PC-9 (cell line): Measurements from ENCODE around the gene EIF5. TPM values are rescaled to one million over a fixed set of nuclear protein-coding genes. Genes with fewer than 3 reads are reported as not detected.

Experiments
- BruUV-seq: library from RNA; stranded (reverse); fragments of 400-500 nt; replicated peaks from 2 replicates; lab custom pipeline; 2021; lab: Mats Ljungman, UMichigan
- CTCF ChIA-PET: fragments of 300-600 bp; sonication (Branson Sonifier 250); formaldehyde crosslinking; loops from one replicate; lab custom pipeline; 2022; ENCODE audit warnings: antibody characterized with exemption; lab: Charles Lee
- POLR2A ChIA-PET: fragments of 300-600 bp; sonication (Branson Sonifier 250); formaldehyde crosslinking; loops from one replicate; lab custom pipeline; 2022; ENCODE audit warnings: antibody characterized with exemption; ENCODE audit not compliant: unreplicated experiment; lab: Charles Lee
- DNase-seq, 2 experiments: peaks; one replicate each; pipeline versions ENCODE4 v3.0.0 to v3.0.0-alpha.2; 2015 to 2022; ENCODE audit warnings: mixed read lengths in 1 of 2
- H2AFZ ChIP-seq: fragments of 200-600 bp; sonication (generic); 2 replicates; pipeline ENCODE4 v1.8.1; 2017; ENCODE audit warnings: antibody characterized with exemption
- H3F3A ChIP-seq: fragments of 200-600 bp; sonication (generic); 2 replicates; pipeline ENCODE4 v1.8.1; 2017; ENCODE audit warnings: antibody characterized with exemption, mild to moderate bottlenecking, low read depth; ENCODE audit not compliant: insufficient read depth
- H3K27ac ChIP-seq: fragments of 200-600 bp; sonication (generic); 2 replicates; pipeline ENCODE4 v1.6.1; 2016; ENCODE audit warnings: mixed run types
- H3K27me3 ChIP-seq: fragments of 200-600 bp; sonication (generic); 2 replicates; pipeline ENCODE4 v1.6.1; 2016; ENCODE audit warnings: low read depth, mixed run types; ENCODE audit not compliant: insufficient read depth
- H3K36me3 ChIP-seq: fragments of 200-600 bp; sonication (generic); 2 replicates; pipeline ENCODE4 v1.6.1; 2016; ENCODE audit warnings: low read depth, mixed run types
- H3K4me1 ChIP-seq: fragments of 200-600 bp; sonication (generic); replicated peaks from 2 replicates; pipeline ENCODE4 v1.6.1; 2016; ENCODE audit warnings: mixed run types; ENCODE audit not compliant: insufficient read depth
- H3K4me2 ChIP-seq: fragments of 200-600 bp; sonication (generic); 2 replicates; pipeline ENCODE4 v1.6.1; 2017; ENCODE audit warnings: mixed run types
- H3K4me3 ChIP-seq: fragments of 200-600 bp; sonication (generic); 2 replicates; pipeline ENCODE4 v1.6.1; 2016; ENCODE audit warnings: mixed run types
- H3K79me2 ChIP-seq: fragments of 200-600 bp; sonication (generic); 2 replicates; pipeline ENCODE4 v1.6.1; 2017; ENCODE audit warnings: low read depth, mixed run types
- H3K9me2 ChIP-seq: fragments of 200-600 bp; sonication (generic); 2 replicates; pipeline ENCODE4 v1.8.1; 2017; ENCODE audit warnings: mild to moderate bottlenecking; ENCODE audit not compliant: insufficient read depth
- H3K9me3 ChIP-seq: fragments of 200-600 bp; sonication (generic); 2 replicates; pipeline ENCODE4 v1.8.1; 2016; ENCODE audit warnings: low read depth; ENCODE audit not compliant: insufficient read depth
- H4K20me1 ChIP-seq: fragments of 200-600 bp; sonication (generic); 2 replicates; pipeline ENCODE4 v1.8.1; 2017; ENCODE audit not compliant: insufficient read depth
- EZH2 ChIP-seq: fragments of 200-600 bp; sonication (generic); IDR thresholded peaks from 2 replicates; pipeline ENCODE4 v1.8.0; 2017; ENCODE audit warnings: antibody characterized with exemption, low read depth
- intact Hi-C: fragments of 100-400 bp; cut with micrococcal nuclease; formaldehyde crosslinking; loops from one replicate; pipeline ENCODE4 v1.10.0; 2022; ENCODE audit not compliant: unreplicated experiment
- total RNA-seq: library from RNA; stranded (reverse); gene quantifications from 2 replicates; pipeline ENCODE4 v1.2.3, GENCODE V29; 2021
- TF ChIP-seq, protein P1 (sequence below): fragments of 200-600 bp; sonication (generic); conservative IDR thresholded peaks from 2 replicates; pipeline ENCODE4 v1.6.1; 2017; ENCODE audit warnings: mixed run types, antibody characterized with exemption, mild to moderate bottlenecking, moderate library complexity

EIF5 gene
- total RNA-seq, 1 experiment from 2014 or later = 330 TPM

DNA sequence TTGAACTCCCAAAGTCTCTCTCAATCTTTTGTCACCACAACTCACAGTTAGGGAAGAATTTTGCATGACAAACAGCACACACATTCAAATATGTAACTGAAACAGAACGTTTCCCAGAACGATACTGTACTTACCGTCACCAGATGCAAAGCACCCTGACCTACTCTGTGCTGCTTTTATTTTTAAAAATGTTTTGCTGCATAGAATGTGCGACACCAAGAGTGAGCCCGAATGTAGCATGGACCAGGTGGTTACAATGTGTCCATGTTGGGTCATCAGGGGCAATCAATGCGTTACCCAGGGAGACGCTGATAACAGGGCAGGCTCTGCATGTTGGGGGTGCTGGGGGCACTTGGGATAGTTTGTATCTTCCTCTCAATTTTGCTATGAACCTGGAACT is 14.6 kb upstream of the EIF5 start:
- no peaks in the 10 kb centered on the region for H3K9me3 ChIP-seq
- H3K27me3 ChIP-seq = no peaks in the 10 kb centered on the region
- H3K4me1 ChIP-seq = no peaks in the 10 kb centered on the region
- no peak for TF ChIP-seq EZH2
- TF ChIP-seq, protein P1, sequence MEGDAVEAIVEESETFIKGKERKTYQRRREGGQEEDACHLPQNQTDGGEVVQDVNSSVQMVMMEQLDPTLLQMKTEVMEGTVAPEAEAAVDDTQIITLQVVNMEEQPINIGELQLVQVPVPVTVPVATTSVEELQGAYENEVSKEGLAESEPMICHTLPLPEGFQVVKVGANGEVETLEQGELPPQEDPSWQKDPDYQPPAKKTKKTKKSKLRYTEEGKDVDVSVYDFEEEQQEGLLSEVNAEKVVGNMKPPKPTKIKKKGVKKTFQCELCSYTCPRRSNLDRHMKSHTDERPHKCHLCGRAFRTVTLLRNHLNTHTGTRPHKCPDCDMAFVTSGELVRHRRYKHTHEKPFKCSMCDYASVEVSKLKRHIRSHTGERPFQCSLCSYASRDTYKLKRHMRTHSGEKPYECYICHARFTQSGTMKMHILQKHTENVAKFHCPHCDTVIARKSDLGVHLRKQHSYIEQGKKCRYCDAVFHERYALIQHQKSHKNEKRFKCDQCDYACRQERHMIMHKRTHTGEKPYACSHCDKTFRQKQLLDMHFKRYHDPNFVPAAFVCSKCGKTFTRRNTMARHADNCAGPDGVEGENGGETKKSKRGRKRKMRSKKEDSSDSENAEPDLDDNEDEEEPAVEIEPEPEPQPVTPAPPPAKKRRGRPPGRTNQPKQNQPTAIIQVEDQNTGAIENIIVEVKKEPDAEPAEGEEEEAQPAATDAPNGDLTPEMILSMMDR = no peak
- H3K4me2 ChIP-seq = no peak overlapping the region
- H3K4me3 ChIP-seq = no peak overlapping the region
- H3K27ac ChIP-seq = no peak overlapping the region
- no peaks in the 10 kb centered on the region; the same call in 1 of the 2 replicates for H3F3A ChIP-seq
- POLR2A ChIA-PET = no interaction called here
- H3K36me3 ChIP-seq = no peaks in the 10 kb centered on the region
- no TSS peak for BruUV-seq
- intact Hi-C loops = no loop called here
- no peaks in the 10 kb centered on the region for H3K9me2 ChIP-seq
- CTCF ChIA-PET = no interaction called here
- no peaks in the 10 kb centered on the region for H4K20me1 ChIP-seq
- DNase-seq = no peak
- no peak overlapping the region for H2AFZ ChIP-seq
- H3K79me2 ChIP-seq = no peaks in the 10 kb centered on the region

GRCh38 chr14:103326078-103326477 is 8.0 kb upstream of the EIF5 start:
- no peak for TF ChIP-seq EZH2
- TF ChIP-seq, protein P1 = no peak

GRCh38 chr14:103328941-103329340 is 5.1 kb upstream of the EIF5 start:
- intact Hi-C loops = no loop called here
- no peak for DNase-seq
- Histone ChIP-seq H3K4me2 (no peak overlapping the region), H3K4me3 (no peak overlapping the region), H3K27me3 (no peaks in the 10 kb centered on the region), H2AFZ (no peak overlapping the region), H4K20me1 (no peaks in the 10 kb centered on the region), H3F3A (peaks cover 31% of the 10 kb centered on the region), H3K79me2 (peaks cover 26% of the 10 kb centered on the region), H3K36me3 (no peaks in the 10 kb centered on the region), H3K9me2 (no peaks in the 10 kb centered on the region), H3K27ac (no peak overlapping the region), H3K9me3 (no peaks in the 10 kb centered on the region), H3K4me1 (peaks cover 15% of the 10 kb centered on the region)
- CTCF ChIA-PET = interaction anchor here (0.7 to 1.5 kb wide), 2 partner anchors 205 to 224 kb away, joined by 5 to 6 read pairs; partner anchors contain the start of gene TNFAIP2
- POLR2A ChIA-PET = interaction anchor here (0.6 kb wide), 1 partner anchor 168 kb away, joined by 9 read pairs; no protein-coding TSS in a partner anchor
- BruUV-seq = no TSS peak
- no peak for TF ChIP-seq EZH2
- TF ChIP-seq, protein P1 = no peak

More at GRCh38 chr14:103326078-103326477, 8.0 kb upstream of the EIF5 start:
- no peaks in the 10 kb centered on the region; the same call in 1 of the 2 replicates for H3K4me1 ChIP-seq
- ChIA-PET POLR2A (no interaction called here), CTCF (no interaction called here)
- H4K20me1 ChIP-seq = no peaks in the 10 kb centered on the region
- no peaks in the 10 kb centered on the region; the same call in 1 of the 2 replicates for H3K79me2 ChIP-seq
- H3K4me2 ChIP-seq = no peak overlapping the region
- intact Hi-C loops = no loop called here
- H3F3A ChIP-seq = peaks cover 15% of the 10 kb centered on the region
- H3K36me3 ChIP-seq = no peaks in the 10 kb centered on the region
- H2AFZ ChIP-seq = no peak overlapping the region
- BruUV-seq = no TSS peak
- no peak for DNase-seq
- no peak overlapping the region for H3K27ac ChIP-seq
- H3K27me3 ChIP-seq = no peaks in the 10 kb centered on the region
- no peaks in the 10 kb centered on the region for H3K9me3 ChIP-seq
- H3K9me2 ChIP-seq = no peaks in the 10 kb centered on the region
- no peak overlapping the region for H3K4me3 ChIP-seq
